Right ventricle myocardium superior (tissue), 1 donor: ENCODE measurements around the gene SLC9A8. TPM values are rescaled to one million over a fixed set of nuclear protein-coding genes. Genes with fewer than 3 reads are reported as not detected.
"Not testable (repeated sequence)": the region's sequence is repeated elsewhere in the genome, so short reads cannot be mapped to it uniquely, and the experiment has no call there.

Source experiments
- ATAC-seq: fragments of 200-7000 bp; cut with Tn5 transposase; one replicate; pipeline ENCODE4 v1.9.1; 2020; ENCODE audit warnings: mild to moderate bottlenecking; ENCODE audit not compliant: poor library complexity
- DNase-seq: peaks from one replicate; pipeline ENCODE4 v3.0.0-alpha.2; 2020
- intact Hi-C: fragments of 100-400 bp; cut with DNase I; formaldehyde crosslinking; loops from one replicate; pipeline ENCODE4 v1.11.2; 2022
- total RNA-seq: library from RNA; stranded (reverse); fragmentation: NEBNext Ultra II Directional; extraction: Animal tissue kit (Norgen Biotek cat#: 25700); gene quantifications from one replicate; pipeline ENCODE4 v1.2.1, GENCODE V29; 2021
- donor health status: DM: no; HTN: yes; CAD: no; lungs with severe emphysema.

Gene SLC9A8
- total RNA-seq, 1 donor from 2014 or later, result 5.1 TPM

DNA sequence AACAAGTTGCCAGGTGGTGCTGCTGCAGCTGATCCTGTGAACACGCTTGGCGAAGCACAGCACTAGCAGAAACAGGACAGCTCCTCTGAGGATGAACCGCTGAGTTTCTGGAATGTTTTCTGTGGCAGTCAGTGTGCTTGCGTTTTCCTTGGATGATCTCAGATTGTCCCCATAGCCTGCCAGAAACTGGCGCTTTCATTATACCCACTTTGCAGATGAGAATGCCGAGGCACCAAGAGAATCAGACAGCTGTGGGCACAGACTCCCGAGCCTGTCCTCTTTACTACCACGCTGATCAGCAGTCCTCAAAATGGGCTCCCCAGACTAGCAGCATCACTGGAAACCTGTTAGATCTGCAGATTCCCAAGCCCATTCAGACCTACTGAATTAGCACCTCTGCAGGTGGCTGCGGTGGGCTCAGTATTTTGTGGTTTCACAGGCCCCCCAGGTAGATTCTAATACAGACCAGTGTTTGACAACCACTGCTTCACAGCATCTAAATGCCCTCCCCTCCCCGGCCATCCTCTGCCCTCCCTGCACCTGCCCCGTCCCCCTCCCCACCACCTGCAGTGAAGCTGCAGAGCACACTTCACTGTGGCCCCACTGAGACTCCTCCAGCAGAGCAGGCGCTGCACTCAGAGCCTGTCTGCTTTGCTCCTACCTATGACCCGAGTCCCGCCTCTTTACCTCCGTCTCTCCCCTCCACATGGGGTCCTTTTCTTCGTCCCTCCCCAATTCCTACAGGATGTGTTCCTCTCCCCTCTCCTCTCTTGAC is 73.1 kb downstream of the SLC9A8 start:
- no peak for DNase-seq
- intact Hi-C loops, result no loop called here
- ATAC-seq, result no peak

DNA sequence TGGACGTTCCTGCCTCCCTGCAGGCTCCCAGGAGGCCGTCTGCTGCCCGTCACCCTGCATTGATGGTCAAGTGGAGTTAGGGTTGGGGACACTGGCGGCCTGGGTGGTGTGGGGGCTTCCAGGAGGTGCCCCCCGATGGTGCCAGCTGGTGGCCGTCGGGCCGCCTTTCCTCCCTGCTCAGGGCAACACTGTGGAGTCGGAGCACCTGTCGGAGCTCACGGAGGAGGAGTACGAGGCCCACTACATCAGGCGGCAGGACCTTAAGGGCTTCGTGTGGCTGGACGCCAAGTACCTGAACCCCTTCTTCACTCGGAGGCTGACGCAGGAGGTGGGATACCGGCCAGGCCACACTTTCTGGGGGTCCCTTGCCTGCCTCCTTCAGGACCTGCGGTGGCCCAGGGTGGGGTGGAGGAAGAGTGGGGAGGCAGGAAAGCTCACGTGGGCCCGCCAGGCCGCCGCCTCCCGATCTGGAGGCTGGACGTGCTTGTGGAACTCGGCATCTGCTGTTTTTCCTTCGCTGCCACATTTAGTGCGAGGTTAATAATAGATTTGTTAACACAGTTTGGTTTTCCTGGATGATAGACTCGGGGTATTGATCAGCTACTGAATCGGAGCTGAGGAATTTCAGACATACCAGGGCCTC is 74.1 kb downstream of the SLC9A8 start:
- ATAC-seq (no peak), DNase-seq (no peak)
- intact Hi-C loops, result no loop called here

DNA sequence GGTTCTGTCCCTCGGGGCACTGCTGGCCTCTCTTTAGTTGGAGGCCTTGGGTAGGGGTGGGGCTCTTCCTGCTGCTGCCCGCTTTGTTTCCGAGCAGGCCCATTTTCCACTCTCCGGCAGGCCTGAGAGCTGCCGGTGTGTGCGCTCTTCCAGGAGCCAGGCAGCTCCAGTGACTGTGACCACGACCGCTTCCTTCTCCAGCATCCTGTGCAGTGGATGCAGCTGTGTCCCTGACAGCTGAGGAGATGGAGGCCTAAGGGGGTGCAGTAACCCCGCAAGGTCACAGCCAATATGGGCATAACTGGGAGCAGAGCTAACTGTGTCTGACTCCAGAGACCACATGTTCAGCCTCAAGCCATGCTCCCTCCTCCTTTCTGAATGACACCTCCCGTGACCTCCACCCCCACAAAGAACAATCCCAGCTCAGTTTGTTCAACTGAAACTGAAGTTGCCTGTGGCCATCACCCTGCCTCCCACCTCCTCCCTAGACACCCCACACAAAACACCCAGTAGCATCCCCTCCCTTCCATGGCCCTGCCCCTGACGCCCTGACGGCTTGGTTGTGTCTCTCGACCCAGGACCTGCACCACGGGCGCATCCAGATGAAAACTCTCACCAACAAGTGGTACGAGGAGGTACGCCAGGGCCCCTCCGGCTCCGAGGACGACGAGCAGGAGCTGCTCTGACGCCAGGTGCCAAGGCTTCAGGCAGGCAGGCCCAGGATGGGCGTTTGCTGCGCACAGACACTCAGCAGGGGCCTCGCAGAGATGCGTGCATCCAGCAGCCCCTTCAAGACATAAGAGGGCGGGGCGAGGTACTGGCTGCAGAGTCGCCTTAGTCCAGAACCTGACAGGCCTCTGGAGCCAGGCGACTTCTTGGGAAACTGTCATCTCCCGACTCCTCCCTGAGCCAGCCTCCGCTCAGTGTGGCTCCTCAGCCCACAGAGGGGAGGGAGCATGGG is 74.9 kb downstream of the SLC9A8 start:
- intact Hi-C loops, result no loop called here
- ATAC-seq, result no peak
- DNase-seq, result no peak

DNA sequence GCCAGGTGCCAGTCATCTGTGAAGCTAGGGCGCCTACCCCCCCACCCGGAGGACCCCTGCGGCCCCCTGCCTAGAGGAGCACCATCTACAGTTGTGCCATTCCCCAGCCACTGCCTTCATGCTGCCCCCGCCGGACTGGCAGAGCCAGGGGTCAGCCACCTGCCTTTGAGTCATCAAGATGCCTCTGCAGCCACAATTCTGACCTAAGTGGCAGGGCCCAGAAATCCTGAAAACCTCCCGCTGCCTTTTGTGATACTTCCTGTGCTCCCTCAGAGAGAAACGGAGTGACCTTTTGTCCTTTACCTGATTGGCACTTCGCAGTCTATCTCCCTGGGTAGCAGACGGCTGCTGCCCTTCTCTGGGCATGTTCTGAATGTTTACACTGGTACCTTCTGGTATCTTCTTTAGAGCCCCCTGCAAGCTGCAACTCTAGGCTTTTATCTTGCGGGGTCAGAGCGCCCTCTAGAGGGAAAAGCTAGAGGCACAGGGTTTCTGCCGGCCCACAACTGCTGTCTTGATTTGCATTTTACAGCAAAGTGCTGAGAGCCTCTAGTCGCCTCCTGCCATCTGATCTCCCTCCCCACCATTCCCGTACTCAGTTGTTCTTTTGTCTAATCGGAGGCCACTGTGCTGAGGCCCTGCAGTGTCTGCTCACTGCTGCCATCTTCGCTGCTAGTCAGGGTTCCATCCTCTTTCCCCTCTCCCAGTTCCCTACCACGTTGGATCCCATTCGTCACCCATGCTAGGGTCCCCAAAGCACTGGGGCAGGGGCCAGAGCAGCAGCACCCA is 75.8 kb downstream of the SLC9A8 start:
- intact Hi-C loops, result no loop called here
- DNase-seq, result no peak
- ATAC-seq, result peak; percentile 26

DNA sequence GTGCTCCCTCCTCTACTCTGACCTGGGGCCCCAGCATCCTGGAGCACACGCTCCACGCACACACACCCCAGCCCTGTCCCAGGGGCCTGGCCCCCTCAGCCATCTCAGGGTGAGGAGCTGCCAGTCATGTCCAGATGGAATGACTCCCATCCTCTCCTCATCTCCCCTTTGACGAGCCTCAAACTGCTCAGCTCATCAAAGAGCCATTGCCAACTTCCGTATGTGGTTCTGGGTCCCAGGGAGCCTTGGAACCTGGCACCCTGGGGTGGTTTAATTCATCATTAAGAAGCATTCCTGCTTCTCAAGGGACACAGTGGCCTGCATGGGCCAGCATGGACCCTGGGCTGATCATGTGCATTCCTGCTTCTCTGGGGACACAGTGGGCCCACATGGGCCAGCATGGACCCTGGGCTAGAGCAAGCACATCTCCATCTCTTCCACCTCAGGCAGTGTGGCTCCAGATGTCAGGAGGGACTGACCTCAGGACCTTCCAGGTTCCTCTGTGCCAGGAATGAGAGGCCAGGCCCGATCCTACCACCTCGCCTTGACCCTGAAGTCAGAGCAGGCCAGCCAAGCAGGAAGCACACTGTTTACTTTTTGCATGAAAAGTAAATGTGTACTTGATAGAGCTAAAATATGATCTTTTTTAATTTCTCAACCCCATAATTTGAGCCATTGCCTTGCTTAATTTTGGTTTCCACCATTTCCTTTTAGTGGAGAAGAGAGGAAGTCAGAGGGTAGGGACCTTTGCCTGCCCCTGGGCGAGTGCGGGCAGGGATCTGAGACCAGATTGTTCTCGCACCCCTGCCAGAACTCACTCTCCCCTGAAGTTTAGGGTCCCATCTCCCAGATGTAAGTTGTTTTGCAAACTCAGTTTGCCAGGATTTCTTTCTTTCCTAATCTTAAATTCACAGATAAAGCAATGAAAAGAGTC is 76.6 kb downstream of the SLC9A8 start:
- no peak for DNase-seq
- intact Hi-C loops, result no loop called here
- ATAC-seq, result no peak

DNA sequence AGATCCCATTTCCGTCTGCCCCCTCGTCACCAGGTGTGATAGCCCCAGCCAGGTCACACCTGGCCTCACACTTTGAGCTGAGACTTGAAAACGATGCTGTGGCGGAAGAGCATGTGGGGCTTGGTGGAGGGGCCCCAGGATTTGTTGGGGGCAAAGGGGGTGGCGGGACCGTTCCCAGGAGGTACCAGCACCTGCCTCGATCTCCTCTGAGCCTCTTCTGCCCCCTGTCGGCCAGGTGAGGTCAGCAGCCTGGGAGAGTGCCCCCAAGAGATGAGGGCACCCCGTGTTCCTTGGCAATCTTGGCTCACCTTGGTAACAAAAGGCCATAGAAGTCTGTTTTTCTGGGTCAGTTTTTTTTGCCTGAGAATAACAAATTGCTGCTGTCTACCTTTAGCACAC is 77.3 kb downstream of the SLC9A8 start:
- no peak for DNase-seq
- no peak for ATAC-seq
- intact Hi-C loops, result loop anchor here (5.0 kb wide), 1 partner anchor 278 kb away; no protein-coding TSS in a partner anchor

DNA sequence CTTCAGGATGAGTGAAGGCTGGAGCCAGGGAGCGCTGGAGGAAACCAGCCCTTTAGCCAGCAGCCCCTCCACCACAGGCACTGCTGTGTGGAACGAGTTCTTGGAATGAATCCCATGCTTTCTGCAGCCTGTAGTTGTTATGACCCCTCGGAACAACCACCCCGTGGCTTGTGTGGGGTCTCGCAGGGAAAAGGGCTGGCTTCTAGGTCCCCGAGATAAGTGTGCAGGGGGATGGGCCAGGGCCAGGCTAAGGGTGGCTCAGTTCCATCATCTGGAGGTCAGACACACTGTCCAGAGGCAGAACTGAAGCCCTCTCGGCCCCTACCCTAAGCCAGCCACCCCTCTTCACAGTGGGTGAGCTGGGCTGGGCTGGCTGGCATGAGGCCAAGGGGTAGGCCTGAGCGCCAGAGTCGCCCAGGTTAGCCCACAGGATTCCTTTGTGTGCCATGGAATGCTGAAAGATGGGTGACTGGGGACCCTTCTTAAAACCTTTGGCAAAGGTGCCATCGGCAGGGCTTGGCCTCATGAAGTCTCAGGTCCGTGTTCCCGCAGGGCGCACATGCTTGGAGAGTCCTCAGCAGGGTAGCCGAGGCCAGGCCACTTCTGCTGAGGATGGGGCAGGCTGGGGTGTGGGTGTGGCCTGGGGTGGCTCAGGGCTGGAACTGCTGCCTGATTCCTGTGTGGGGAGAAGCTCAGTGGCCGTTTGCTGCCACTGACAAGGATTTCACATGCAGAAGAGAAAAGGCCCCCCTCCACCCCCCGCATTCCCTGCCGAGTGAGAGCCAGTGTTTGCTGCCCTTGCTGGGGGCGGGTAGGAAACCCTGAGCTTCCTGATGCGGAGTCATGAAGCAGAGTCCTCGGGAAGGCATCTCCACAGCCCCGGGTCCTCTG is 78.1 kb downstream of the SLC9A8 start:
- ATAC-seq, result peak; percentile 21
- DNase-seq, result peak; percentile 61
- intact Hi-C loops, result loop anchor here (5.0 kb wide), 1 partner anchor 278 kb away; no protein-coding TSS in a partner anchor

DNA sequence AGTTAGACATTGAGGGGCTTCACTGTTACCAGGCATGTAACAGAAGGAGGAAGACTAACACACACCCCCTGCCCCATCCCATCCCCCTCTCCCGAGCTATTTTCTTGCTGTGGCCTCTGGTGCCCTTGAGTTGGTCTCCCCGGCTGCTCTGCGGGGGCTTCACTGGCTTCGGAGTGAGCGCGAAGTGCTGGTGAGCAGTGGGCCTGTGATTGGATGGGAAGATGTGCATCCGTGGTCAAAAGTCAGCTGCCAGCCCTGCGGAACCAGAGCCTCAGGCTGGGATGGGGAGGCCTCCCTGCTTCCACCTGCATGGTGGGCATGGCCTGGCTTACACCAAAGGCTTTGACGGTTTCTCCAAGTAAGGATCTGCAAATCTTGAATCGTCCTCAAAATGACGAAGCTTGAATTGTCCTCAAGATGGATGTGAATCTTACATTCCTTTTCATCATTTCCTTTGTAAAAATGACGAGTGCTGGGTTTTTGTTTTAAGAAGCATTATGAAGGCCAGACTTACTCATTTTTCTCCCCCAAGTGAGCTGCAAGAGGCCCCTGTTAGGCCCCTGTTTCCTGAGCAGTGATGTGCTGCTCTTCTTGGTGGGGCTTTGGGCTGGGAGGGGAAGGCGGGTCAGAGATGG is 79.0 kb downstream of the SLC9A8 start:
- ATAC-seq (no peak), DNase-seq (no peak)
- intact Hi-C loops, result loop anchor here (5.0 kb wide), 1 partner anchor 279 kb away; no protein-coding TSS in a partner anchor

DNA sequence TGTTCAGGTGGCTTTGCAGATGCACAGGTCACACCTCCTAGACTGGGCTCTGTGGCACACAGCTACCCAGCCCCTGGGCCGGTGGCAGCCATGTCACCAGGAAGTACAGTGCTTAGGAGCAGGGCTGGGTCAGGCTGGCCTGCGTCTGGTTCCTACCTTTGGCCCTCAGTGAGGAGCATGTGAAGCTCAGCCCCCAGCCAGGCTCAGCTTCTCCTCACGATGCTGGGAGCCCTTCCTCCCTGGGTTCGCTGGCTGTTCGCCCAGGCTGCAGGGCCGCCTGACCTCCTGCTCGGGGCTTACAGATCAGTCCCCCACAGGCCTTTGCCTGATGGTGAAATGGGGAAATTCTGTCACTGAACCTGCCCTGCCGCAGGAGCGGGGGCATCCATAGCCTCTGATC is 79.6 kb downstream of the SLC9A8 start:
- no peak for DNase-seq
- peak; percentile 4 for ATAC-seq
- intact Hi-C loops, result loop anchor here (5.0 kb wide), 1 partner anchor 280 kb away; no protein-coding TSS in a partner anchor

DNA sequence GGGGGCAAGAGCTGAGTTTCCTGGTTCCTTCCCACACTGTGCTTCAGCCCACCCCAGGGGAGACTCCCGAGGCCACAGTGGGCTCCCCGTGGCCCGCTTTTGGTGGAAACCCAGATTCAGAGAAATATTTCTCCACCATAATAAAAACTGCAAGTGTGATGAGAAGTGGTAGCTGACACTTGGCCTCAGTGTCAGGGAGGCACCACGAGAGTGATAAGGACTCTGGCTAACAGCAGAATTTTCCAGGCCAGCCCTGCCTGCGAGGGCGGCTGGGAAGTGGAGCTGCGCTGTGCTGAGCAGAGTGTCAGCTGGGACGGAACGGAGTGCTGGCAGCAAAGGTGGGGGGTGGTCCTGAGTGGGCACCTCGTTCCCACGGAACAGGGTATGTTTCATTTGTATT is 80.2 kb downstream of the SLC9A8 start:
- intact Hi-C loops, result loop anchor here (5.0 kb wide), 1 partner anchor 281 kb away; no protein-coding TSS in a partner anchor
- DNase-seq, result peak; percentile 69
- peak; percentile 87 for ATAC-seq

DNA sequence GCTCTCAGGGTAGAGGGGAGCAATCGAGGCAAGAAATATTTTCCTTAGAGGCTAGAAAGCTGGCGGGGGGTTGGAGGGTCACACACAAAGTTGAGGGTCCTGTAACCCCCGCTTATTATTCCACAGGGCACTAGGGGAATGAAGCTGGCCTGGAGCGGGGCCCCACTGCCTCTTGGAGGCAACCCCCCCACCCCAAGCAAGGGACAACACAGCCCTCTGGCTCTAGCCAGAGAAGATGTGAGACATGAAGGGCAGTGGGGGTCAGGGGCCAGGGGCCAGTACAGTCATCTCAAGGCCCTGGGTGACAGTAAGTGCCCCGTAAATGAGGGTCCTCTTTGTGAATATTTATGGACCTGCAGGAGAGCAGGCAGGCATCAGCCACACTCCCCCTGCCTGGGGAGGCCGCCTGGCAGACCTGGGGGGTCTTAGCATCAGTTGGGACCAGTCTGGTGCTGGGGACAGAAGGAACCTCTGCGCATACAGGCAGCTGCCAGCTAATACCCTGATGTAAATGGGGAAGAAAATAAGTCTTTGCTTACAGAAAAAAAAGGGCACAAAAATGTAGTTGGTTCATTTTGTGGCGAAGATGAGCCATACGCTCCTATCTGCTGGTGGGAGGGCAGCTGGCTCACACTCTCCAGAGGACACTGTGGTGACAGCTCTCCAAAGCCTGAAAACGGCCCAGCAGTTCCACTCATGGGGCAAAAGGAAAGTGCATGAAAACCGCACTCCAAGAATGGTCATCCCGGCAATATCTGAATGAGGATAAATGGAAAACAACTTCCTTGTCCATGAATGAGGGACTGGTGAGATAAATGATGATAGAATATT is 80.8 kb downstream of the SLC9A8 start:
- ATAC-seq, result peak; percentile 55
- intact Hi-C loops, result loop anchor here (5.0 kb wide), 1 partner anchor 281 kb away; no protein-coding TSS in a partner anchor

DNA sequence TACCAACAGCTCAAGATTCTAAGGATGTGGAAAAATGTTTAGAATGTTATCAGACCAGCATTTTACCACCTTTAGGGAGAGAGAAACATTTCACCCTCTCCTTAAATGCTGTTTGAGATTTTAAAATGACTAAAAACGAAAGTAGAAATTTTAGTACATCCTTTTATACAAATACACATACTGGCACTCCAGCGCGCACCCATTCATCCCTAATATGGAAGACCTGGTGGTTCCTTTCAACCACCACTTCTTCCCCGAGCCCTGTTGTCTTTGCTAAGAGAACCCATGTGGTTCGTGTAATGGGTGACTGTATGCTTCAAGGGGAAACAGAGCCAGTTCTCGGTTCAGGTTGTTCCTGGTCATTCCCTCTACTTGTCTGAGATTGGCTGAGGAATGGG is 81.4 kb downstream of the SLC9A8 start:
- no peak for ATAC-seq
- no peak for DNase-seq
- intact Hi-C loops, result loop anchor here (5.0 kb wide), 1 partner anchor 282 kb away; no protein-coding TSS in a partner anchor

More for the DNA sequence above, 80.8 kb downstream of the SLC9A8 start:
- peak; percentile 27 for DNase-seq

DNA sequence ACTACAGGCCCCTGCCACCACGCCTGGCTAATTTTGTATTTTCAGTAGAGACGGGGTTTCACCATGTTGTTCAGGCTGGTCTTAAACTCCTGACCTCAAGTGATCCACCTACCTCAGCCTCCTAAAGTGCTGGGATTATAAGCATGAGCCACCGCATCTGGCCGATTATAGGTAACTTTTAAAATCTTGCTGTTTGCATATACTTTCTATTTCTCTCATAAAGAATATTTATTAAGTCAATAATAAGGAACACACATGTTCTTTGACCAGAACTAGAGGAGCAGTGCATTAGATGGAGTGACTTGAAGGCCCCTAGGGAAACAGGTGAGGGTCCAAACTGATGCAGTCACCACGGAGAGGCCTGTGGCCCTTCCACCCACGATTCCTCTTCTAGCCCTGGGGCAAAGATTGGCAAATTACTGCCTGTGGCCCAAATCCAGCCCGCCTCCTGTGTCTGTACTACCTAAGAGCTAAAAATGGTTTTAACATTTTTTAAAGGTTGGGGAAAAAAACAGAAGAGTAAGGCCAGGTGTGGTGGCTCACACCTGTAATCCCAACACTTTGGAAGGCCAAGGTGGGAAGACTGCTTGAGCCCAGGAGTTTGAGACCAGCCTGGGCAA is 83.0 kb downstream of the SLC9A8 start:
- ATAC-seq, DNase-seq, intact Hi-C loops: not testable (repeated sequence)

DNA sequence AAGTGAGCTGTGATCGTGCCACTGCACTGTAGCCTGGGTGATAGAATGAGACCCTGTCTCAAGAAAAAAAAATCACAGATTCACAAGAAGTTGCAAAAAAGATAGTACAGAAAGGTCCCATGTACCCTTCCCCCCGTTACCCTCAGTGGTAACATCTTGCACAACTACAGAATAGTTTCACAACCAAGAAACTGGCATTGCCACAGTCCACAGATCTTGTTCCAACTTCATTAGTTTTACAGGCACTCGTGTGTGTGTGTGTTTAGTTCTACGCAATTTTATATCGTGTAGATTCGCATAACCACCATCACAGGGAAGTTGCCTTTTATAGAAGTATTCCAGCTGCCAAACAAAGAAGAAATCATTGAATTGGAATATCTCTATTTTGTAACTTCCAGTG is 83.6 kb downstream of the SLC9A8 start:
- no peak for DNase-seq
- intact Hi-C loops, result no loop called here
- no peak for ATAC-seq
